K562 (cell line): ENCODE data around the gene PKD1. TPM values are rescaled to one million over a fixed set of nuclear protein-coding genes. Genes with fewer than 3 reads are reported as not detected.

Source experiments
- ATAC-seq: fragments of 200-7000 bp; cut with Tn5 transposase; 3 replicates; pipeline ENCODE4 v1.9.1; 2020; ENCODE audit warnings: moderate library complexity
- BruUV-seq: library from RNA; stranded (reverse); fragments of 400-500 nt; replicated peaks from 2 replicates; lab custom pipeline; 2021; lab: Mats Ljungman, UMichigan
- CTCF ChIA-PET: fragments of 300-600 bp; formaldehyde crosslinking; extraction: SDS; loops from one replicate; lab custom pipeline; 2021; ENCODE audit warnings: low intra/inter-chr PET ratio; lab: Yijun Ruan, JAX
- POLR2A ChIA-PET: fragments of 300-600, 350-650 bp; sonication (Branson Sonifier 250); formaldehyde crosslinking; extraction: SDS; loops from one replicate; lab custom pipeline; 2021; ENCODE audit warnings: antibody characterized with exemption, inconsistent platforms; lab: Yijun Ruan, JAX
- DNase-seq, 4 experiments: peaks; one replicate each; pipeline versions ENCODE4 v3.0.0 to v3.0.0-alpha.2; 2011 to 2018; ENCODE audit warnings: low spot score in 3 of 4, mixed read lengths in 3 of 4; ENCODE audit errors: extremely low read depth in 1 of 4
- FAIRE-seq: peaks from 2 replicates; lab custom pipeline; 2011; peaks lifted over from hg19 to GRCh38; lab: Jason Lieb, UNC
- H2AFZ ChIP-seq: 2 replicates; pipeline ENCODE4 v1.6.0; 2011; ENCODE audit warnings: low read depth, low read length, control low read depth, inconsistent platforms
- H3K27ac ChIP-seq: fragments of 200-600 bp; 3 replicates; pipeline ENCODE4 v1.8.0; 2011; ENCODE audit warnings: low read depth, mild to moderate bottlenecking, control low read depth, inconsistent platforms, low read length, moderate library complexity, mixed read lengths; ENCODE audit errors: extremely low read depth
- H3K27me3 ChIP-seq, 2 experiments: fragments of 300-600 bp in 1 of 2; 2 replicates in 1 of 2; 3 replicates in 1 of 2; pipeline versions ENCODE4 v1.6.0 to v1.8.0; 2011; ENCODE audit warnings: inconsistent platforms in 2 of 2, low read length in 2 of 2, mild to moderate bottlenecking in 1 of 2, mixed read lengths in 1 of 2, moderate library complexity in 1 of 2; ENCODE audit not compliant: control insufficient read depth in 2 of 2, insufficient read depth in 2 of 2
- H3K36me3 ChIP-seq: fragments of 300-600 bp; 3 replicates; pipeline ENCODE4 v1.8.0; 2011; ENCODE audit warnings: mild to moderate bottlenecking, low read length, inconsistent platforms; ENCODE audit not compliant: control insufficient read depth, insufficient read depth
- H3K4me1 ChIP-seq, 2 experiments: fragments of 200-600 bp in 1 of 2; replicated peaks in 1 of 2; 2 replicates in 1 of 2; 3 replicates in 1 of 2; pipeline versions ENCODE4 v1.5.1 to v1.8.0; 2011; ENCODE audit warnings: inconsistent platforms in 2 of 2, low read length in 2 of 2, mild to moderate bottlenecking in 1 of 2, mixed read lengths in 1 of 2, moderate library complexity in 1 of 2; ENCODE audit not compliant: control insufficient read depth in 2 of 2, insufficient read depth in 2 of 2
- H3K4me2 ChIP-seq: 2 replicates; pipeline ENCODE4 v1.6.1; 2011; ENCODE audit warnings: low read length, control low read depth, inconsistent platforms, mixed read lengths; ENCODE audit not compliant: insufficient read depth
- H3K4me3 ChIP-seq: fragments of 200-600 bp; sonication (generic), shearing (Covaris generic); 2 replicates; pipeline ENCODE4 v1.5.1; 2016; ENCODE audit warnings: control low read depth, inconsistent platforms
- H3K79me2 ChIP-seq: fragments of 200-600 bp; 3 replicates; pipeline ENCODE4 v1.8.0; 2011; ENCODE audit warnings: low read length, inconsistent platforms; ENCODE audit not compliant: control insufficient read depth, insufficient read depth
- H3K9ac ChIP-seq, 2 experiments: 2 replicates each; pipeline versions ENCODE4 v1.6.0 to v1.6.1; 2011; ENCODE audit warnings: low read depth in 2 of 2, low read length in 2 of 2, control low read depth in 1 of 2, inconsistent platforms in 1 of 2, mild to moderate bottlenecking in 1 of 2, mixed read lengths in 1 of 2; ENCODE audit not compliant: insufficient read depth in 1 of 2
- H3K9me1 ChIP-seq: one replicate; pipeline ENCODE4 v1.6.0; 2011; ENCODE audit warnings: inconsistent platforms, mild to moderate bottlenecking, low read length, moderate library complexity; ENCODE audit not compliant: control insufficient read depth, insufficient read depth
- H3K9me3 ChIP-seq: replicated peaks from 2 replicates; pipeline ENCODE4 v1.5.1; 2011; ENCODE audit warnings: low read depth, low read length, inconsistent platforms; ENCODE audit not compliant: control insufficient read depth, insufficient read depth
- H4K20me1 ChIP-seq: replicated peaks from 2 replicates; pipeline ENCODE4 v1.6.1; 2011; ENCODE audit warnings: low read length, inconsistent platforms, mixed read lengths; ENCODE audit not compliant: control insufficient read depth, insufficient read depth
- ETV6 ChIP-seq, 3 experiments: fragments of 150-350 bp in 1 of 3; sonication (generic) in 1 of 3; formaldehyde crosslinking in 1 of 3; IDR thresholded peaks; 2 replicates each; pipeline versions ENCODE4 v1.6.1 to v1.8.0; 2014 to 2022; ENCODE audit warnings: borderline replicate concordance in 2 of 3, low read depth in 2 of 3, antibody characterized with exemption in 1 of 3, low read length in 1 of 3, mild to moderate bottlenecking in 1 of 3, missing genetic modification reagents in 1 of 3
- GATA2 ChIP-seq: sonication (generic); formaldehyde crosslinking; IDR thresholded peaks from 2 replicates; pipeline ENCODE4 v1.4.0; 2020; ENCODE audit warnings: mild to moderate bottlenecking, missing genetic modification reagents
- MYBL2 ChIP-seq, 2 experiments: fragments of 450-650 bp in 1 of 2; sonication (generic) in 1 of 2; formaldehyde crosslinking in 1 of 2; IDR thresholded peaks; 2 replicates each; pipeline versions ENCODE4 v1.6.1 to v1.8.1; 2017 to 2022; ENCODE audit warnings: borderline replicate concordance in 1 of 2, inconsistent platforms in 1 of 2, low read depth in 1 of 2, mild to moderate bottlenecking in 1 of 2, missing genetic modification reagents in 1 of 2, moderate library complexity in 1 of 2
- TAL1 ChIP-seq: fragments of 450-650 bp; IDR thresholded peaks from 2 replicates; pipeline ENCODE4 v1.6.1; 2016; ENCODE audit warnings: mild to moderate bottlenecking
- ZNF146 ChIP-seq: IDR thresholded peaks from one replicate; pipeline ENCODE4 v1.6.1; 2018; ENCODE audit warnings: missing compliant biosample characterization; ENCODE audit not compliant: unreplicated experiment
- ZNF589 ChIP-seq: fragments of 200-800 bp; sonication (Bioruptor generic); IDR thresholded peaks from 2 replicates; pipeline ENCODE4 v1.6.1; 2016; ENCODE audit warnings: low read depth, missing genetic modification characterization, missing compliant biosample characterization
- ZNF764 ChIP-seq: fragments of 250-450 bp; sonication (Bioruptor Pico); IDR thresholded peaks from 2 replicates; pipeline ENCODE4 v1.4.0; 2020; ENCODE audit warnings: low read depth, mild to moderate bottlenecking, moderate library complexity
- WGBS: fragments of 100-300 bp; shearing (Covaris generic); methylation state at CpG from one replicate; pipeline ENCODE4 v1.1.6; 2016; ENCODE audit warnings: low coverage, mixed read lengths; ENCODE audit not compliant: insufficient coverage; ENCODE audit errors: missing lambda C conversion rate; 5-methylcytosine and 5-hydroxymethylcytosine counted together
- in situ Hi-C: fragments of 300-500 bp; cut with MboI; formaldehyde crosslinking; loops from 4 replicates; pipeline ENCODE4 v1.15.0; 2018; ENCODE audit warnings: inconsistent platforms, mixed read lengths
- intact Hi-C: fragments of 100-400 bp; cut with micrococcal nuclease; formaldehyde crosslinking; loops from 2 replicates; pipeline ENCODE4 v1.14.2; 2022
- polyA plus RNA-seq, 8 experiments: library from polyadenylated mRNA; depleted of rRNA in 4 of 8; stranded (reverse) in 5 of 8; unstranded in 3 of 8; fragments of >200 nt; fragmentation: Nextera tagmentation in 2 of 8; fragmentation: Illumina TruSeq in 1 of 8; extraction: Ambion mirVana in 2 of 8; extraction: Trizol in 1 of 8; gene quantifications; 2 replicates each; pipeline versions ENCODE4 v1.2.1 to v1.2.3, GENCODE V29; 2011 to 2014; ENCODE audit warnings: inconsistent platforms in 1 of 8, missing spikeins in 1 of 8
- total RNA-seq, 7 experiments: library from RNA; depleted of rRNA in 6 of 7; stranded (reverse); fragments of >200 nt in 6 of 7; fragmentation: Illumina TruSeq in 2 of 7; extraction: Trizol in 2 of 7; gene quantifications; 2 replicates each; pipeline versions ENCODE4 v1.2.1 to v1.2.3, GENCODE V29; 2011 to 2021; ENCODE audit warnings: low replicate concordance in 1 of 7
- TF ChIP-seq, protein P1 (sequence below), 3 experiments: IDR thresholded peaks in 2 of 3; conservative IDR thresholded peaks in 1 of 3; 2 replicates each; pipeline ENCODE4 v1.5.1; 2011 to 2012; ENCODE audit warnings: low read length in 3 of 3, mild to moderate bottlenecking in 3 of 3, control low read depth in 2 of 3, improper control_type of control experiment in 1 of 3, inconsistent platforms in 1 of 3, low read depth in 1 of 3, mixed read lengths in 1 of 3, moderate library complexity in 1 of 3; ENCODE audit not compliant: insufficient read depth in 2 of 3

PKD1 gene
- total and polyA plus RNA-seq, 9 of the 15 experiments (the other 6 are each of a cell fraction or from before 2014, with no cell fraction given), result 0.23 to 93.5 (median 12.6) TPM

DNA sequence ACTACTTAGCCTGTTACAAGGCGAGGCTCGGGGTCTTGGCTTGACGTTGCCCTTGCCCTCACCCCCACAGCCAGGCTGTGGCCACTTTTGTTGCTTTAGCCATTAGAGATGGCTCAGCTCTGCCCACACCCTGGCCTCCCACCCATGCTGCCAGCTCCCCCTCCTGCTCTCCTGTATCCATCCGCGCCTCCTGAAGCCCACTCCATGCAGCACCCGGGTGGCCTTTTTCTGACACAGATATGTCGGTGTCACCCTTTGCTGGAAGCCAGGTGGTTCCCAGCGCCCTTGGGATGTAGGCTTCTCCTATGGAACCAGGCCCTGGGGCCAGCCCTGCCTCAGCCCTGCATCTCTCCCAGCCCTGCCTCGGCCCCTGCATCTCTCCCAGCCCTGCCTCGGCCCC lies 78.3 kb downstream of the PKD1 start (continued):
- no peak for TF ChIP-seq ZNF764 (CRISPR knock-in tag)
- TF ChIP-seq ETV6 (IDR thresholded peaks at IDR 0.05; ENCODE audit: borderline replicate concordance in 1 of 2, low read depth in 2 of 2, low read length in 1 of 2), result no peak
- TF ChIP-seq ETV6 (CRISPR knock-in tag; IDR thresholded peaks at IDR 0.05; ENCODE audit: borderline replicate concordance), result no peak
- TF ChIP-seq MYBL2 (IDR thresholded peaks at IDR 0.05; ENCODE audit: low read depth), result no peak
- no peak for TF ChIP-seq MYBL2 (CRISPR knock-in tag; IDR thresholded peaks at IDR 0.05; ENCODE audit: borderline replicate concordance)
- no peak for TF ChIP-seq TAL1
- TF ChIP-seq ZNF589 (CRISPR knock-in tag), result no peak
- TF ChIP-seq GATA2 (CRISPR knock-in tag), result no peak
- TF ChIP-seq, all 486 proteins: peak for 0

DNA sequence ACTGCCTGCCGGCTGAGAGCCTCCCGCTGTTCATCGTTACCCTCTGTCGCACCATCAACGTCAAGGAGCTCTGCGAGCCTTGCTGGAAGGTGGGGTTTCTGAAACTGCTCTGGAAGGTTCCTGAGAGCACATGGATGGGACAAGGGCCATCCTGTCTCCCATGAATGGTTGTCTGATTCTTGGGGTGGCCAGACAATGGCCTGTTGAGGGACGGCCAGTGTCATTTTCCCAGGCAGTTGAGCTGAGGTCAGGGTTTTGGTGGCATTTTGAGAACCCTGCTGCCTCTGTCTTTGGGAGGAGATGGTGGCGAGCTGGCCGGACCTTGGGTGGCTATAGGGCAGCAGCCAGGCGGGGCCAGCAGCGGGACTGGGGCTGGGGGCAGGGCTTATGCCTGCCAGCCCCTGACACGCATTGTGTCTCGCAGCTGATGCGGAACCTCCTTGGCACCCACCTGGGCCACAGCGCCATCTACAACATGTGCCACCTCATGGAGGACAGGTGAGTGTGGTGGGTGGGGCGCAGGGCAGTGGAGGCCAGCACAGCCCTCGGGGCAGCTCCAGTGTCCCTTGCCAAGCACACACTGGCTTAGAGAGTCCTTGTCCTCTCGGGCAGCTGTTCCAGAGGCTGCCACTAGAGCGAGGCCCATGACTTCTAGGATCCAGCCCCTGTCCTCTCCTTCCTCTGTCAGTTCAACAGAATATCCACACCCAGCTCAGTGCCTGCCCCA lies 78.9 kb downstream of the PKD1 start:
- no peak overlapping the region for H3K4me2 ChIP-seq
- 89% methylated on average over 17 of the region's 19 CpGs for WGBS
- no peak overlapping the region for H3K27ac ChIP-seq
- intact Hi-C loops, result no loop called here
- H3K36me3 ChIP-seq, result peaks cover 35% of the 10 kb centered on the region; the same call in 1 of the 3 replicates
- H3K79me2 ChIP-seq, result no peaks in the 10 kb centered on the region
- H3K9me3 ChIP-seq, result no peaks in the 10 kb centered on the region
- H3K27me3 ChIP-seq, result no peaks in the 10 kb centered on the region
- H4K20me1 ChIP-seq, result peaks cover 4% of the 10 kb centered on the region; the same call in 1 of the 2 replicates
- DNase-seq, result peak in 1 of 4 experiments; percentile 27
- no peak overlapping the region for H3K4me3 ChIP-seq
- no peak overlapping the region for H2AFZ ChIP-seq
- TF ChIP-seq, protein P1, sequence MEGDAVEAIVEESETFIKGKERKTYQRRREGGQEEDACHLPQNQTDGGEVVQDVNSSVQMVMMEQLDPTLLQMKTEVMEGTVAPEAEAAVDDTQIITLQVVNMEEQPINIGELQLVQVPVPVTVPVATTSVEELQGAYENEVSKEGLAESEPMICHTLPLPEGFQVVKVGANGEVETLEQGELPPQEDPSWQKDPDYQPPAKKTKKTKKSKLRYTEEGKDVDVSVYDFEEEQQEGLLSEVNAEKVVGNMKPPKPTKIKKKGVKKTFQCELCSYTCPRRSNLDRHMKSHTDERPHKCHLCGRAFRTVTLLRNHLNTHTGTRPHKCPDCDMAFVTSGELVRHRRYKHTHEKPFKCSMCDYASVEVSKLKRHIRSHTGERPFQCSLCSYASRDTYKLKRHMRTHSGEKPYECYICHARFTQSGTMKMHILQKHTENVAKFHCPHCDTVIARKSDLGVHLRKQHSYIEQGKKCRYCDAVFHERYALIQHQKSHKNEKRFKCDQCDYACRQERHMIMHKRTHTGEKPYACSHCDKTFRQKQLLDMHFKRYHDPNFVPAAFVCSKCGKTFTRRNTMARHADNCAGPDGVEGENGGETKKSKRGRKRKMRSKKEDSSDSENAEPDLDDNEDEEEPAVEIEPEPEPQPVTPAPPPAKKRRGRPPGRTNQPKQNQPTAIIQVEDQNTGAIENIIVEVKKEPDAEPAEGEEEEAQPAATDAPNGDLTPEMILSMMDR (IDR thresholded peaks at IDR 0.05 in 2 of 3, conservative IDR thresholded peaks at IDR 0.05 in 1 of 3; ENCODE audit: insufficient read depth in 2 of 3, low read depth in 1 of 3, low read length in 3 of 3), result peak; percentile 27 to 36 (median 30); a peak in 2 of 6 replicates
- no peak for TF ChIP-seq ZNF146
- H3K9ac ChIP-seq, result peak overlapping the region in 1 of 2 experiments; percentile 64; a peak in 2 of 4 replicates
- H3K9me1 ChIP-seq, result no peaks in the 10 kb centered on the region
- no peak for FAIRE-seq
- H3K4me1 ChIP-seq, result peaks cover 0 to 55% of the 10 kb centered on the region in 2 experiments; a peak in 2 of 5 replicates
- CTCF ChIA-PET, result interaction anchor here (0.5 to 0.7 kb wide), 2 partner anchors 33 to 190 kb away, joined by 3 to 4 read pairs; no protein-coding TSS in a partner anchor
- in situ Hi-C loops, result no loop called here
- BruUV-seq, result no TSS peak
- ATAC-seq, result peak; percentile 81
- POLR2A ChIA-PET, result interaction anchor here (0.8 to 1.3 kb wide), 2 partner anchors 9 to 14 kb away, joined by 3 to 6 read pairs; partner anchors contain the start of genes NTHL1 and TSC2
